Loucy (cell line): ENCODE data around the gene RILPL2.

ENCODE experiments used
- CTCF ChIP-seq: fragments of 200-600 bp; sonication (generic); conservative IDR thresholded peaks from 2 replicates; pipeline ENCODE4 v1.5.1; 2014; ENCODE audit warnings: mild to moderate bottlenecking, antibody characterized with exemption, low read length
- EZH2phosphoT487 ChIP-seq: fragments of 200-600 bp; IDR thresholded peaks from 2 replicates; pipeline ENCODE4 v1.6.1; 2018; ENCODE audit warnings: antibody characterized with exemption, mild to moderate bottlenecking, moderate library complexity, borderline replicate concordance

- TF ChIP-seq CTCF (no peak), EZH2phosphoT487 (no peak)
Measured at GRCh38 chr12:123450636-123451035, 14.2 kb upstream of the RILPL2 start.
